Fibroblast of peridontal ligament (primary cell): ENCODE measurements around the gene CTRB2.

Experiments used
- DNase-seq: peaks from one replicate; pipeline ENCODE4 v3.0.0-alpha.2; 2010; ENCODE audit errors: extremely low read depth

Gene CTRB2

DNA sequence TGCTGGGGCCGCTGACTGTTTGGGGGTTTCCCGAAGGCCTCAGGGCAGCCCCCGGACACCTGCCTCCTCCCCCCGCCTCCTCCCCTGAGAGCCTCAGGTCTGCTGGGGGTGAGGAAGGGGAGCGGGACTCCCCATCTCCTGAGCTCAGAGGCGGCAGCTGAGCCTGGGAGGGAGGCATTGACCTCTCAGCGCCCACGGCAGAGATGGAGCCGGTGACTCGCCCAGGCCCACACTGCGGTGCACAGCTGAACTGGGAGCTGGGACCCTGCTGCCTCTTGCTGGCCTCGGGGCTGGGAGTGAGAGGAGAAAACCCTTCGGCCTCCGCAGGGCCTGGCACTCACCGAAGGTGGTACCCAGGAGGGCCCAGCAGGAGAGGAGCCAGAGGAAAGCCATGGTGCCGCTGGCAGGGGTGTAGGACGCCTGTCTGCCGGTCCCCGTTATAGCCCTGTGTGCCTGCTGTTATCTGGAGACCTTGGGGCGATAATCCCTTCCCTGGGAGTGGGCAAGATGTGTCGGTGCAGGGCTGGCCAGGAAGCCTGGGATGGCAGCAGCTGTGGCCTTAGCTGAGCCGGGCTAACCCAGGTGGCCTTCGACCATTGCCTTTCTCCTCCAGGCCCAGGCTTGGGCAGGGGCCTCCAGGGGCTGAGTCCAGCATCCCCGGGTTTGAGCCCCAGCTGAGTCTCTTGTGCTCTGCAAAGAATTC lies at the start of gene CTRB2:
CTRB2 (minus strand) TSS at position 413 of the 703 bp plus-strand sequence; CDS start at position 393, 20 bp downstream.
- DNase-seq = no peak

DNA sequence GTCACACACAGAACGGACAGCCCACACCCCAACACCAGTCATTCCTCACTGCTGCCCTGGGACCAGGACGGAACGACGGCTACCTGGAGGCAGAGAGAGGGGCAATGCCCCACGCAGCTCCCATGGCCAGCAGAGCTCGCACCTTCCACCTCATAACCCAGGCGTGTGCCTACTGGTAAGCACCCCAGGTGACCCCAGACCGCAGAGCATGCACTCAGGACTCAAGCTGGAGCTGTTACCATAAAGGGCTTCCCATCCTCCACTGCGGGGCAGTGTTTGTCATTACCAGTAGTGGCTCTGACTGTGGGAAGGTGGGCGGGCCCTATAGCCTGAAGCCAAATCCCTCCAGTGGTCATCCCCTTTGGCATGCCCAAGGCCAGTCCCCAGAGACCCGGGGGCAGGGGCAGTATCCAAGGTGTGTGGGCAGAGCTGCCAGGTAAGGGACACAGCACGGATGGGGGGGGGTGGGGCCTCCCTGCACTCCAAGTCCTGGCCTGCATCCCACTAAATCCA lies 49.2 kb upstream of the CTRB2 start:
- no peak for DNase-seq

DNA sequence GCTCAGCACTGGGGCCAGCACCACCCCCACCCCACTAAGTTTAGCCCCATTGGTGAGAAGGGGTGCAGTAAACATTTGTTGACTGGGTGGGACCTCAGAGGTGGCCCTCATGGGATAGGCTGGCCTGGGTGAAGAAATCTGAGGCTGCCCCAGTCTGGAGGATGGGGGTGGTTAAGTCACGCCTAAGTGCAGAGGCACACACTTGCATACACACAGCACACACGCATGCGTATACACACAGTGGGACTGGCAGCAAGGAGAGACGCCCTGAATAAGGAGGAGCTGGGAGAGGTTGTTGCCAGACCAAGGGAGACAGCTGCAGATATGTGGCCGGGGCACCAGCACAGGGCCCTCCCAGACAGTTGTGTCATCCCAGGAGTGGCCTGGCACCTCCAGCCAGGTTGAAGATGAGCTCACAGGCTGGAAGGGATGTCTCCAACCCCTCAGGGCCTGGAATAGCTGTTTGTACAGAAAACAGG lies 47.4 kb upstream of the CTRB2 start:
- DNase-seq = peak; percentile 74

DNA sequence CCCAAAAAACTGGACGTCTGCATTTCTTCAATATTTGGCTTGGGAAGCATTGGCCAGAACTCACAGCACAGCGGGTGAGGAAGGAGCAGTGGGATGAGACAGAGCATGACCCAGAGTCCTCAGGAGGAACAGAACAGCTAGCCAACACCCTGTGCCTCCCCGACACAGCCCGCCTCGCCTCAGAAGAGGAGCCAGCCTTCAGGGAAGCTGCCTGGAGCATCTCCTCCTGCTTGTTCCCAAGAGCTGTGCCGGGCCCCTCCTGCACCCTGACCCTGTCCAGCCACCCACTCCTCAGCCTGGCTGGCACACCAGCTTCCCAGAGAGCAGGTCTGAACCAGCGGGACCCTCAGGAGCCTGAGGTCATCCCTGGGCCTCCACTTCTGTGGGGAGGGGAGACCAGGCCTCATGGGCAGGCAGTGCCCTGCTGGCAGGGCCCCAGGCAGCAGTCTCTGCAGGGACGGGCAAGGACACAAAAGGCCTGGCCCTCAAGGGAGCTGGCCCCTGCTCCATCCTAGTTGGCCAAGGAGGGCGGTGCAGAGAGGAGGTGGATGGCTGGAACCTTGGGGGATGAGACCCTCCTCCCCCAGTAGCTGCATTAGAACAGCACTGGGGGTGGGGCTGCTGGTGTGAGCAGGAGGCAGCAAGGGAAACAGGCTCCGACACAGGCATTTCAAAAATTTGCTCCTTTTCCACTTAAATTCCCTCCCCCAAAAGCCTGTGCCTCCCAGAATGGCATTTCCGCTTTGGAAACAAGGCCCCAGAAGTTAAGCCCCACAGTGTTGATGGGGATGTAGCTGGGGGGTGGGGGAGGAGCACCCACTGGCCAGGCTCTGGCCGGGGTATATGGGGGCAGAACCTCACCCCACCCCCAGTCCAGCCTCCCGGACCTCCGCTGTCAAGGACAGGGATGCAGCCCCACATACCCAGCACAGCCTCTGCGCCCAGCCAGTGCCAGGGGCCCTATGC lies 46.3 kb upstream of the CTRB2 start:
- peak; percentile 55 for DNase-seq

DNA sequence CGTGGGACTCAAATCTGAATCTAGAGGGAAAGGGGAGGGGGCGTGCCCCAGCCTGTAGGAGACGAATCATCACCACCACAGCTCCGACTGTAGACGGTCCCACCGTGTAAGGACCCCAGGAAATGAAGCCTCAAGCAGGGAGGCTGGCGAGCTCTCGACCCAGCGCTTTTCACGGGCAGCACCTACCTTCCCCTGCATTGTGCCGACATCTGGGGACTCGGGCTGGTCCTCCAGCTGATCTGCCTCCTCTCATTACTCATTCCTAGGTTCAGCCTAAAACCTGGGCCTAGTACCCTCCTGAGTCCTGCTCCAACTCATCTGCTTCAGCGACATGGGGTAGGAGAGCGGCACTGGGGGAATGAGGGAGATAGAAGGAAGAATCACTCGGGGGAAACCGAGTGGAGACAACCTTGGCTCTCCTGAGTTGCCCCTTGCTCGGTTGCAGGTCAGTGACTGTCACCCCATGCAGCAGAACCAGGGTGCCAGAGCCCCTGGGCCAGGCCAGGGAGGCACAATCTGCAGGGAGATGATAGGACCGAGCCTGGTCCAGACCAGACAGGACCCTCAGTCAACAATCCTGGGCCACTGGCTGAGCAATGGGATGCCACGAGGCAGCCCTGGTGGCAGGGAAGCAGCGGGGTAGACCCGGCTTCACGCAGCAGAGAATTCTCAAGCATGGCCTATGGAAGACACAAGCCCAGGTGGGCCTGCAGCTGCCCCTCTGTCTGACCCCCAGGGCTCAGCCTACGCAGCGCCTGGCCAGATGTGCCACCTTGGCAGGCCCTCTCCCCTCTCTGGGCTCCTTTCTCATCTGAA lies 45.3 kb upstream of the CTRB2 start:
- DNase-seq = no peak

DNA sequence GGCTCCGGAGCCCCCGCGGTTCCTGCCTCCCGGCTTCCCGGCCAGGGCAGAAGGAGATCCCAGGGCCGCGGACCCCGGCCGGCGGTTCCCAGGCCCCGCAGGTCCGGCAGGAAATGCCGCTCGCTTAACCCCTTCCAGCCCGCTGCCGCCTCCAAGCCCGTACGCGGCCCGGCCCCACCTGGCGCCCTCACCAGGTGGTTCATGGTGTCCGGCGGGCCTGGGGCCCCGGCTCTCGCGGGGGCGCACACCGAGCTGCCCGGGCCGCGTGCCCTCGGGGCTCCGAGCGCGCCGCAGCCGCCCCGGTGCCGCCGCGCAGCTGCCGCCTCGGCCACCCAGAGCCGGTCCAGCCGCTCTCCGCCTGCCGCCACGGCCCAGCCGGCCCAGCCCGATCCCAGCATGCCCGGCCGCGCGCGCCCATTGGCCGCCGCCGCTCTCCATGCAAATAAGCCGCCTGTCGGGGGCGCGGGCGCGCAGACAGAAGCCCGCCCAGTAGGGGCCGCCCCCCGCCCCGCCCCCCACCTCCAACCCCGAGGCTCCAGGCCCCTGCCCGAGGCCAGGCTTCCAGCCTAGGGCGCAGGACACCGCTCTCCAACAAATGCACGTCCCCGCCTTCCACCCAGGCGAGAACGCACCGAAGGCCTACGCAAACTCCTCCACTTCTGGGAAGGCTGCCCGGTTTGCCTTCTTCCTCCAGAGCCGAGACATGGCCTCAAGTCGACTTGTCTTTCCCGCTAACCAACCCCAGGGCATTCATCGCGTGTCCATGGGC lies 44.5 kb upstream of the CTRB2 start, which contains the start of gene BCAR1:
BCAR1 (minus strand) TSS at position 345 of the 769 bp plus-strand sequence; CDS start at position 203, 142 bp downstream.
- peak; percentile 85 for DNase-seq

DNA sequence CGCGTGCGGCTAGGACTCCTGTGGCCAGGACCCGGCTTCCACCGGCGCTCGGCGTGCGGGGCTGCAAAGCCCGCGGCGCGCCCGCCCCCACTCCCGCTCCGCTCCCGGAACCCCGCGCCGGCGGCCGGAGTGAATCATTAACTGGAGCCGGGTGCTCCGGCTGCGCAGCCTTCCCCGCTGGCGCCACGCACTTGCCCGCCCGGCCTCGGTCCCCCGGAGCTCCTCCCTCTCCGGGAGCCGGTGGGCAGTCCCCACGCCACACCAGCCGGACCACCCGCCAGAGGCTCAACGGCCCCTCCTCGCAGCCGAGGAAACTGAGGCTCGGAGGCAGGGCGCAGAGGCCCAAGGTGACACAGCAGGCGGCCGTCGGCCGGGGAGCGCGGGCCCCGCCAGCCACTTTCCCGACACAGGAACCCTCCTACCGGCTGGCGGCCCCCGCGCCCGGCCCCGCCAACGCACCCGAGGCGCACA lies 43.9 kb upstream of the CTRB2 start:
- DNase-seq = no peak

DNA sequence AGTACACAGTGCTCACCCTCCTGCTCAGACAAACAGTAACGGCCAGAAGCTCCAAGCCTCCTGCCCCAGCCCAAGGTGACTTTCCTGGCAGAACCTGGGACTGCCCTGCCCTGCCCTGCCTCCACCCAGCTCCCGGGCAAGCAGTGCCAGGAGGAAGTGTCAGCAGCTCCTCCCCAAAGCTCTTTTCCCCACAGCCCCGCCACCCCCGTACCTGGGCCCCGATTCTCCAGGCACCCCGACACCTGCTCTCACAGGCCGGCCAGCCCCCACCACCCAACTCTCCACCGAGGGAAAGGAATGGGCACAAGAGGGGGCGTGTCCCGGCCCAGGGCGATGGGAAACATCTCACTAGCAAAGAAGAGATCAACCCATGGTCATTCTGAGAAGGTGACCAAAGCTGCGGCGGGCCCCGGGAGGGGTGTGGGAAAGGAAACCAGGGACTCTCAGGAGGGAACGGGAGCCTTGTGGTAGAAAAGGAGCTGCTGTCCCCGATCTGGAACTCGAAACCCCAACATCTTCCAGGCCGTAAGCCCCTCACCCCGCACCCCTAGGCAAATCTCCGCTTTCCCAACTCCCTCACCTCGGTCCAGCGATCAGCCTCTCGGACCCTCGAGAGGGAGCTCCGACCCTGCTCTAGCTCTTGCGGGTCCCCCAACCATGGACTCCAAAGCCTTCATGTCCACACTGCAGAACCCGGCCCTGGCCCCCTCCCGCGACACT lies 43.3 kb upstream of the CTRB2 start:
- DNase-seq = no peak

DNA sequence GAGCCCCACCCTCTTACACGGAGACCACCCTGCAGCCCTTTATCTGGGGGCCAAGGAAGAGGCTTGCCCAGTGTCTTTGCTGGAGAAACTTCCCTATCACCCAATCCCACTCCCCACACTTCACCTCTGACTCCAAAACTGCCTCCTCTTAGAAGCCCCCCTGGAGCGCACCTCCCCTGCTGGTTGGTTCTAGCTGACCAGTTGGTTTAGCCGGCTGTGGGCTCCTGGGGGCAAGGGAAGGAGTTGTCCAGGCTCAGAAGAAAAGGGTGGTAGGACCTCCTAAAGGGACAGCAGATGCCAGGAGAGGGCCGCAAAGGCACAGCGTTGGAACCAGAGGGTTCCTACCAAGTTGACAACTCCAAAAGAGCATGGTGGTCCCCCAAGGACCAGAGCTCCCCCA lies 42.5 kb upstream of the CTRB2 start:
- no peak for DNase-seq

DNA sequence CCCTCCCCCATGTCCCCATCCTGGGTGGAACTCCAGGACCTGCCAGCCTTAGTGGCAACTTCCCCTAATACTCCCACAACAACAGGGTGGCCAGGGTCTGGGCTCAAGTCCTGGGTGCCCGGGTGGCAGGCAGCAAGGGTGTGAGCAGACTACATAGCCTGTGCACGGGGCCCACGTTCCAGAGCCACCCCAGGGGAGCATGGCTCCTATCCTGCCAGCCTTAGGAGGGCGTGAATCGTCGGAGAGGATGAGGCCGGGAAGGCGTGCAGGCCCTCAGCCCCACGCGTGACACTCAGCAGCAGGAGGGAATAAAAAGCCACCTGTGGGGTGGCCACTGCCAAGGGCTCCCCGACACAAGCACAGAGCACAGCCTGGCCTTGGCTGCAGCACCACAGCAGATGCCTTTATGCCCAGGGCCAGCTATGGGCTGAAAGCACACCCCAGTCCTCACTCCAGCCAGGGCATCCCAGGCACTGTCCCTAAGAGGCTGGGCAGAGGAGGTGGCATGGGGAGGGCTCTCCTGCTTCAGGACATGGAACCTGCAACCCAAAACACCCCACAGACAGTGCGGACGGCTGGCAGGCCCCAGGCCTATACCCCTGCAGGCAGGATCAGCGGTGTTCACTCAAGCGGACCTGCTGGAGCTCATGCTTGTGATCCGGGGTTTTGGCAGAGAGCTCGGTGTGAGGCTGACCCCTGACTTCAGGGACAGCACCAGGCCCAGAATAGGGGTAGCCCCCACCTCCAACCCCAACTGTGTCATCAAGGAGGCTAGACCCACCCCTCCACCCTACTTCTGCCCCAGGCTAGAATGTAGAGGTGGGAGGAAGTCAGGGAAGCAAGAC lies 41.8 kb upstream of the CTRB2 start:
- no peak for DNase-seq

DNA sequence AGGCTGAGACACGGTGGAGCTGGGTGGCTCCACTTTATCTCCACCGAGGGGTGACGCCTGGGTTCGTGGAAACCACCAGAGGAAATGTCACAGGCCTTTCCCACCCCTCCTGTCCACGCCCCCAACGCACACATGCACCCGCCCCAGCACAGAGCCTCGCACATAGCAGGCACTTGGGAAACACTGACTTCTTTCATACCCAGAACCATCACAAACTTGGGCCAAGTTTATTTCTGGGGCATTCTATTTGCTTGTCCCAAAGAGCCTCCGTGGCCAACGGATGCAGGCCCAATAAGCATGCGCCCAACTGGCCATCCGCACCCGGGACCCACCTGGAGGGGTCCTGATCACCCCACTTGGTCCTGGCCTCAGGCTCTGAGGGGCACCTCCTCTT lies 41.2 kb upstream of the CTRB2 start:
- no peak for DNase-seq

DNA sequence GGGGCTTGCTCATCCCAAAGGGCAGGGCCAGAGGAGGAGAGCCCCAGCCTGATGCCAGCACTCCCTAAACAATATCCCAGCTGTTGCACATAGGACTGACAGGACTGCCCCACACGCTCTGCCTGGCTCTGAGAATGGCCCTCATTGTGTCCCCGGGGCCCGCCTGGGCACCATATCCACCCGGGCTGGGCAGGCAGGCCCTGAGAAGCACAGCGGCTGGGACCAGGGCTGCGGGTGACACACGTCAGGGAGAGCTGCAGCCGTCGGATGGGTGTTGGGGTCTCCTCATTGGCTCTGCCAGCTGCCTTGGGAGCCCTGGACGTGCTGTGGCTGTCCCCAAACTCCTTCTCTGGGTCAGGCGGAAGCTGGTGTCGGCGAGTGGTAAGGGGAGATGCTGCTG lies 40.3 kb upstream of the CTRB2 start:
- DNase-seq = no peak

DNA sequence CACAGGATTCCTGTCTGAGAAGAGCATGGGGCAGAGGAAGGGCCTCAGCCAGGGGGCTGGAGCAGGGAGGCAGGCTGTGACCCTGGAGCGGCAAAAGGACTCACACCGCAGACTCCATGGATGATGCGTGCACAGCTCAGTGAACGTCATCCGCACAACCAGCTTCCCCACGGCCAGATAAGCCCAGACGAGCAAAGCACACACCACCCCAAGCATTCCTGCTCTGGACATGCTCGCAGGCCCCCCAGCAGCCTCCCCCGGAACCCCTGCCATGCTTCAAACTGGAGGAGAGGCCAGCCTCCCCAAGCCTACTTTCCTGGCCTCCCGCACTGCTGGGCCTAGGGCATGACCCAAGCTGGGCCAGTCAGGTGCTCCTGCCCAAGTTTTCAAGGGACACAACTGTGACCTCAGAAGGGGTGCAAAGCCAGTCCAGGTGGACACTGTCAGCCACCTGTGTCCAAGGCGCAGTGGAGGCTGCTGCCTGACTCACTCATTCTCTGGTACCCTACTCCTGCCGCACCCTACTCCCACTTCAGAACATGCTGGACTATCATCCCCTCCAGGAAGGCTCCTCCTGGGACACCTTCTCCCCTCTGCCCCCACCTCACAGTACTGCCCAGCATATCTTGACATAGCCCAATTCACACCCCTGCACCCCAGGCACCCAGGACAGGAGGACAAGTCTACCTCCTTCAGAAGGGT lies 39.7 kb upstream of the CTRB2 start:
- DNase-seq = peak; percentile 50

DNA sequence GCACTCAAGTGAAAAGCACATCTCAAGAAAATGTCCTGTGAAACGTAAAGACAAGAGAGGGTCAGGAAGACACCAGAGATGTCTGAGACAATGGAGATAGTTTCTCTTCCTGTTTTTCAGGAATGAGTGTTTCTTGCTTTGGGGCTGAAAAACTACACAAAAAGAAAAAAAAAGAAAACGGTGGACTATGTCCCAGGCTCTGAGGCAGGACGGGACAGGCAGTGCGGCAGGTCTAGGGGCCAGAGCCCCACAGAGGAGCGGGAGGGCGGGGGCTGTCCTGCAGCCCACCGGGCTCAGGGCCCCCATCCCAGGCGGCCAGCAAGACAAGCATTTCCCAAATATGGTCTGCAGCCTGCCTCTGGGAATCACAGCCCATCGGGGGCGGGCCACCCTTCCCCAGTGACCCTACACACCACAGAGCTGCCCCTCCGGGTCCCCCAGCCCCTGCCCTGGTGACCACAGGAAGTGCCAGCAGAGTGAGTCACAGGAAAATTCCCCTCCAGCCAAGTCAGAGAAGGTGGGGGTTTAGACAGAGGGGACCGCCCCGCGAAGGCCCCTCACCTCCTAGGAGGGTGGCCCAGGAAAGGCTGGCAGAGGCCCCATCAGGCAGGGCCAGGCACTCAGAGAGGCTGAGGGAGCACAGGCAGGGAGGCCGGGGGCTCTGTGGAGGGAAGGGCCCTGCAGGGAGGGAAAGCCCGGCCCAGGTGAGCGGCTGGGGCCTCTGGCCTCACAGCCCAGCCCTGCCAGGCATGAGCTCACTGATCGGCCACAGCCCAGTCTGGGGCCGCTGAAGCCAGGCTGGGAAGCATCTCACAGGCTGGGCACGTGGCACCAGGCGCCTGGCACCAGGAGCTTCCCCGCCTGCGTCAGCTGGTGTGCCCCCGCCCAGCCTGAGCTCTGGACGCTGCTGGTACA lies 38.1 kb upstream of the CTRB2 start:
- peak; percentile 93 for DNase-seq

DNA sequence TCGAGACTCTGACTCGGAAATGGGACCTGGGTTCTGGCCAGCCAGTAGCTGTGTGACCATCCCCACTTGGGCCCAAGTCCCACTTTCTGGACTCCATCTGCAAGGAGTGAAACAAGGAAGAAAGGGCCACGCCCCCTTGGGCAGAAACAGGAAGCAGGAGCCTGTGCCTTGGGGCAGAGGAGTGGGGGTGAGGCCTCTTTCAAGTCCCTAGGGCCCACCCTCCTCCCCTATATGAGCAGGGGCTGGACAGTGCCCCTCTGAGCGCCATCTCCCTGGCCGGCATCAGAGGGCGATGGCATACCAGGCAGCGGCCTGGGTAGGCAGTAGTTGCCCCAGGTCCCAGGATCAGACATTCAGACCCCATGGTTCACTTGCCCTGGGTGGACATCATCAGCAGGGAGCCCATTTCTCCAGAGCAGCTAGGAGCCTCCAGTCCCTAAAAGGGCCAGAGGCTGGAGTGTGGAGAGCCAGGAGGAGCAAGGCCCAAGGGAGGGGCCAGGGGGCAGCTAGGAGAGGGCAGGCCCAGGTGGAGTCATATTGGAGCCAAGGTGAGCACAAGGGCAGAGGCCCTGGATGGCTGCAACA lies 37.4 kb upstream of the CTRB2 start:
- peak; percentile 63 for DNase-seq

DNA sequence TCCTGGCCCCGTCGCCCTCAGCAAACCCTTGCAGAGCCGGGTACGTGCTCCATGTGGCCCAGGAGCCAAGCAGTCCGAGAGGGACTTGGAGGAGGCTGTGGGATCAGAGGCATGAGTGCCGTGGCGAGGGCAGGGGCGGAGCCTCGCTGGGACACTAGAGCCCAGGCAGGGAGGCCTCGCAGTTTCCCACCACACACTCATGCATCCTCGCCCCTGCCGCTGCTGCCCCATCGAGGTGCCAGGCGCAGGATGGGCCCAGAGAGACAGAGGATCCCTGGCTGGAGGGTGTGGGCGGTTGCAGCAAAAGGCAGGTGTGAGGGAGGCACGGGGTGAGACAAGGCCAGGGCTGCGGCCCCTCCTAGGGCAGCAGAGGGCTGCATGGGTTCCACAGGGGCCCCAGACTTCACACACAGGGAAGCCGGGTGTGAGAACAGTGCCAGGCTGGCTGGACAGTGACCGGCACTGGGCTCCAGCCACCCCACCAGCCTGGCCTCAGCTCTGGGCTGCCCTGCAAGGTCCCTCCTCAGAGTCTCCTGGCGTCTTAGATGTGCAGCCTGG lies 36.8 kb upstream of the CTRB2 start:
- DNase-seq = no peak
